ENCODE data around the gene PI4KA.

PI4KA gene

DNA sequence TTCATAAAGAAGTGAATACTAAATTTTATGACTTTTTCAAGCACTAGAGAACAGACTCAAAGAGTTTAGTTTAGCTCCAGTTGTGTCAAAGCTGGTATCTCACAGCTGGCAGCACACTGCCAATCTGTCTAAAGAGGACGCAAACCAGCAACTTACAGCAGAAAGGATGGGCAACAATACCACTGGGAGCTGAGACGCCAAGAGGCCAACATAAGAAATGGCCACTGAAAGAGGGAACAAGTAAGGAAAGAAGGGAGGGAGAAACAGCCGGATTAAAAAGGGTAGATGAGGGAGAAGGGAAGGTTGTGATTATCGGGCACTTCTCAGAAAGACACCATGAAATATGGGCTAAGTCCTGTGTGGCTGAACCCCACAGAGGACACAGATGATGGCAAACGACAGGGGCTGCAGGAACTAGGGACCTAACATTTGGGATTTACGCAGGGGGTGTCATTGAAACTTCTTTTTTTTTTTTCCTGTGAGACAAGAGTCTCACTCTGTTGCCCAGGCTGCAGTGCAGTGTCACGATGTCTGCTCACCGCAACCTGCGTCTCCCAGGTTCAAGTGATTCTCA is 43.0 kb downstream of the PI4KA start:
- DNase-seq (ENCODE audit: low spot score), result no peak

DNA sequence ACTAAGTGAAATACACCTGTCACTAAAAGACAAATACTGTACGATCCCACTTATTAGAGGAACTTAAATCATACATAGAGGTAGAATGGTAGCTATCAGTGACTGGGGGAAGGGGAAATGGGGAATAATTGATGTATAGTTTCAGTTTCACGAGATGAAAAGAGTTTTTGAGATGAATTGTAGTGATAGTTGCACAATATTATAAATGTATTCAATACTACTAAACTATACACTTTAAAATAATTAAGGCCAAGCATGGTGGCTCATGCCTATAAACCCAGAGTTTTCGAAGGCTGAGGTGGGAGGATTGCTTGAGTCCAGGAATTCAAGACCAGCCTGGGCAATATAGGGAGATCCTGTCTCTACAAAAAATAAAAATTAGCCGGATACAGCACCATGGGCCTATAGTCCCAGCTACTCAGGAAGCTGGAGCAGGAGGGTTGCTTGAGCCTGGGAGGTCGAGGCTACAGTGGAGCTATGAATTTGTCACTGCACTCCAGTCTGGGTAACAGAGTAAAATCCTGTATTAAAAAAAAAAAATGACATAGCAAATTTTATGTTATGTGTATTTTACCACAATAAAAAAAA is 44.3 kb downstream of the PI4KA start:
- DNase-seq (ENCODE audit: low spot score), result no peak

DNA sequence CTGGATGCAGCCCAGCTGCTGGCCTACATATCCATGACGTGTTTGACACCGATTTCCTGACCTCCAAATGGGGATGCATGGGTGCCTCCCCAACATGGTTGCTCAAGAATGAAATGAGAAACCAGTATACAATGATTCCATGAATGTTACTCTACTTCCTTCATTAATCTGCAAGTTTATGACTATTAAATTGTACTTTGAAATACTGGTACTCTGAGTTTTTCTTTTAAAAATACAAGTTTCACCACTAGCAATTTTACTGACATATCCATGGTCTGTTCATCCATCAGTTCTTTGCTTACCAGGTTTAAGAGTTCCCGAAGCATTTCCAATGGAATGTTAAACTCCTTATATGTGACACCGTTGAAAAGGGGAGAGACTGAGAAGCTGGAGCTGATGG is 45.6 kb downstream of the PI4KA start:
- DNase-seq (ENCODE audit: low spot score), result no peak

DNA sequence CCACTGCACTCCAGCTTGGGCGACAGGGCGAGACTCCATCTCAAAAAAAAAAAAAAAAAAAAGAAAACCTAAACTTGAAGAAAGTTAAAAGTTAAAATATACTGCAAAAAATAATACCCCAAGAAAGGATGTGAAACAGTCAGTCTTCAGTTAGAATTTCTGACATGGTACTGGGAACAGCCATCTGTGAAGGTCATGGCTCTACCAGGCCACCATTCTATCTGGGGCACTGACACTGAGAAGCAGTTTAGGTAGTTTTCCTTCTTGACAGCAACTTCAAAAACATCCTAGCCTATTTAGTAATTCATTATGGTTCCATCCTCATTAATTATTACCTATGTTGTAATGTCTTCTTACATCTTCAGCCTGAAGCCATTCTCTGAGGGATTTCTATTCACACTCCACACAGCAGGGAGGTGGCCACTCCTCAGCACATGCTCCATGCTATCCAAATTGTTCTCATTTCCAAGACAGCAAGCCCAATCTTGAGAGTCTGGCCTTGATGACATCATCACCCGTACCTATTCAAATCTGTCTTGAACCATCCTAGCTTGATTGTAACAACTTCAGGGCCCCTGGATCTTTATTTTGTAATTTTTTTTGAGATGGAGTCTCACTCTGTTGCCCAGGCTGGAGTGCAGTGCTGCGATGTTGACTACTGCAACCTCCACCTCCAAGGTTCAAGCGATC is 46.5 kb downstream of the PI4KA start:
- DNase-seq (ENCODE audit: low spot score), result no peak

DNA sequence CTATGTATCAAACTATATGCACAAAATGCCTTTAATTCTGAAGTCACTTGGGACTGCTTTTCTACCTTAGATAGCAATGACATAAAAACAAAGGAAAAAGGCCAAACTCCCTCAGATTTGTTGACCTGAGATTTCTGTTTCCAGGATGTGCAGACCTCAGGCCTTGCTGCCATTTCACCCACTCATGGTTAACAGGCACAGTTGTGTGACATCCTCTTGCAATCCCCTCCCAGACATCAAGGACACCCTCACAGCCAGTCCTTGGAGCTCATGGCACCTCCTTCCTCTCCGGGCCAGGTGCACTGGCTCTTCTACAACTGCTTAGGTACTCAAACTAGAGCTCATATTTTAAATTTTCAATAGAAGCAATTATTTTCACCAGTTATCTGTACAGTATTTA is 47.4 kb downstream of the PI4KA start:
- no peak for DNase-seq (ENCODE audit: low spot score)

DNA sequence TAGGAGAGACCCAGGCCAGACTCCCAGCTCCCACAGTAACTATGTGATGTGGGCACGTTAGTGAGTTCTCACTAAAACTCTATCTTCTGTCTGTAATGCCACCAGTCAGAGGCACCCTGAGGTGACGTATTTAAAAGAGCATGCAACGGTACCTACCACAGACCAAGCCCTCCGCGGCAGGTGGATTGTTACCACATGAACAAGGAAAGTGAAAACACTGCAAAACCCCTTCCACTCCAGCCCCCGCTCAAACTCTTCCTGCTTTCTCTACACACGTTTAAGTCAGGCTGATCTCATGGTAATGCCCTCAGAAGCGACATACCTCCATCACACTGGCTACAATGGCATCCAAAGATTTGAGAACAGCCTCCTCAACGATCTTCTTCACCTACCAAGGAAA is 48.0 kb downstream of the PI4KA start:
- DNase-seq (ENCODE audit: low spot score), result no peak

DNA sequence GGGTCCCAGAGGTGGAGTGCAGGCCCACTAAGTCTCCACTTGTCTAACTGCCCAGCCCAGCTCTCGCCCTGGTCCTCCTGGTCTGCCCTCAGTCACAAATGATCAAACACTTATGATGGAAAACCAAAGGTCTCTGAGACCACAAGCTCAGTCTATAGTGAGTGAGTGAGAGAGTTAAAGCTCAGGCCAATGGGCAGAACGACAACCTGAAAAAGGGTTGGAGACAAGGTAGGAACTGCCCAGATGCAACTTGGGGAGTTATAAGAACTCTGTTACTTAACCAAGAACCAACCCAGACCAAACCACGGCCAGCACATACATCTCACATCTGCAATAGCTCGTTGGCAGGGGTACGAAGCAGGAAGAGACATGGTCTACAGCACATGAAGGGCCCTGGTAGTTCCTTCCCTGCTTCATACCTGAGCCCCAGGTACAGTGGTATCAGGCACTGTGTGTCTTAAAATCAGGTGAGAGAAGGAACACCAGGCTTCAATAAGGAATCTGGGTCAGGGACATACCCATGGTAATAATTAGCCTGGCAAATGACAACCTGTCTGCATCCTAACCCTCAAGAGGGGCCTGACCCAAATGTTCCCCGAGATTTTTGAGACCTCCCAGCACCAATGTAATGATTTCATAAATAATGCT is 48.9 kb downstream of the PI4KA start:
- no peak for DNase-seq (ENCODE audit: low spot score)

DNA sequence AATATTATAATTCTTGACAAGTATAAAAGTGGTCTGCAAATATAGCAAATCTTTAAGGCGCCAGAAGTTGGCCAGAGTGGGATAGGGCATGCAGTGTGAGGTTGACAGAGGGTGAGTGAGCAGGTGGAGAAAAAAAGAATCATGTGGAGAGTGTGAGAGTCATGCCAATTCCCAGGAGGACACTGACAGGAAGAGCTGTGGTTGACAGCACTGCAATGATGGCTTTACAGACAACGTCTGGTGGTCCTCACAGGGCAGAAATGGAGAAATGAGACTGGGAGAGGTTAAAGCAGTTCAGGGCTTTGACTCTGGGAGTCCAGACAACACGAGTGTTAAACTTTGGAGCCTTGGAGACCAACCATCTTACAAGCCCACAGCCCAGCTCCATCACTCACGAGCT is 49.8 kb downstream of the PI4KA start:
- DNase-seq (ENCODE audit: low spot score), result no peak

DNA sequence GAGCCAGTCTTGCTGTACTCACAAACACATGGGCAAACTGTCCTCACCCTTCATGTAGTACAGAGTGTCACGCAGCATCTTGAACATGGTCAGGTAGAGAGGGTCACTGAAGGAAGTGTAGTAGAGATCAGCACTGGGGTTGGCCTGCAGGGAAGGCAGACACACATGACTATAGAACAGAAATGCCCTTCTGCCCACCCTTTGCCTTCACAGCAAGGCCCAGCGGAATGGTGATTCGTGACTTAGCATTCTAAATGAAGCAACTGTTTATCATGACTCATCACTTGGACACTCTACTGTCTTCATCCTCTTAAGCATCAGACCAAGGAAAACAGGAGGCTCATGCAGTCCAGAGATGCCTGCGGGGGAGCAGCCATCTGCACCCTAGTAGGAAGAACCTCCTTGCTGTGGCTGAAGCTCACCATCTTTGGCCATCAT is 51.3 kb downstream of the PI4KA start:
- peak; percentile 45 for DNase-seq (ENCODE audit: low spot score)

DNA sequence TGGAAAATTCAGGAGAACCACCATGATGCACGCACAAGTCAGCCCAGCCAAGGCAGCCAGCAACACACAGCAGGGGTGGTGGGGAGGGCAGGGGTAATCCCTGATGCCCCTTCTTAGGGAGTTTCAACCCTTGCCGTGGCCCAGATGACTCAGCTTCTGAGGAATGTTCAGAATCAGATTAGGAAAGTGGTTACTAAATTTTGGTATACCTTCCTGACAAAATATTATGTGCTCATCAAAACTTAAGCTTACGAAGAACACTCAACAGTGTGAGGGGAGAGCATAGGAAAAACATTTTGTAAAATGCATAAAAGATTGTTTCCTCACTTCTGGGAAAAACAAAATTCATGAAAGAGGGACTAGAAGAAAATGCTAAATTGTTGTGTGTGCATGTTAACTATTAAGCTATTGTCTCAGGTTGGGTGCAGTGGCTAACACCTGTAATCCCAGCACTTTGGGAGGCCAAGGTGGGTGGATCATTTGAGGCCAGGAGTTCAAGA is 52.6 kb downstream of the PI4KA start:
- DNase-seq (ENCODE audit: low spot score), result no peak

DNA sequence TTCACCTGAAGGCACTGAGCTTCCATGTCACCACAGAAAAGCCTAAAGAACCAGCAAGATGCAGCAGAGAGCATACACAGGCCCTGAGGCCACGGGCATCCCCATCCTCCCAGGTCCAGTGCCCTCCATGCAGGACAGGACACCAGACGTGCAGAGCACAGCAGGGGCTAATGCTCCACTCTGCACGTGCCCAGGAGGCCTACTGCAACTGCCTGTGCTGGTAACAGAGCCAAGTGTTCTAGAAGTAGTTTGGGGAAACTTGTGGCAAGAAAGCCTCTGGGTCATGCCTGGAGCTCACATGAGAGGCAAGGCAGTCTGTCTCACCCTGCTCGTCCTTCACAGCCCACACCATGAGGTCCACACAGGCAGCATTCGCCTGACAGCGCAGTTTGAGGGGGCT is 54.0 kb downstream of the PI4KA start:
- DNase-seq (ENCODE audit: low spot score), result no peak

DNA sequence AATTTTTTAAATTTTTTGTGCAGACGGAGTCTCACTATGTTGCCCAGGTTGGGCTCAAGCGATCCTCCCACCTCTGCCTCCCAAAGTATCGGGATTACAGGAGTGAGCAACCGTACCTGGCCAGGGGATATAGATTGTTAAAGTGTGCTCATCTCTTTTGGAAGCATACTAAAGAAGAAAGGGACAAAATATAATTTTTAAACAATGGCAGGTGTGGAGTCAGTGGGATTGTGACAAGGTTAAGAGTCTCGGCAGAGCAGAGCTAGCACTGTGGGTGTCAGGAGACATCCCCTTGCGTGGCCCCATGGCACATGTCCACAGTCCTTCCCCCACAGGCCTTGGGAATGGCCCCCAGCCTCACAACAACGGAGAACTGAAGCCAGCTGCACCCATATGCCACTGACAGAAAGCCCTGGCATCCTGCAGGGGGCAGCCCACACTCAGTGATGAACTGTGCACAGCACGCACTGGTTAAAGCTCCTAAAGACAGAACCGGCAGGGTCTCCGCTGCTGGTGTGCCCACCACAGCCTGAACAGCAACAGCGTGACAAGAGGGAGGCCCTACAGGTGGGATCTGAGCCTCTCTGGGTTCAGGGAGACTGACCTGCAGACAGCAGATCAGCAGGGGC is 54.8 kb downstream of the PI4KA start:
- peak; percentile 42 for DNase-seq (ENCODE audit: low spot score)

DNA sequence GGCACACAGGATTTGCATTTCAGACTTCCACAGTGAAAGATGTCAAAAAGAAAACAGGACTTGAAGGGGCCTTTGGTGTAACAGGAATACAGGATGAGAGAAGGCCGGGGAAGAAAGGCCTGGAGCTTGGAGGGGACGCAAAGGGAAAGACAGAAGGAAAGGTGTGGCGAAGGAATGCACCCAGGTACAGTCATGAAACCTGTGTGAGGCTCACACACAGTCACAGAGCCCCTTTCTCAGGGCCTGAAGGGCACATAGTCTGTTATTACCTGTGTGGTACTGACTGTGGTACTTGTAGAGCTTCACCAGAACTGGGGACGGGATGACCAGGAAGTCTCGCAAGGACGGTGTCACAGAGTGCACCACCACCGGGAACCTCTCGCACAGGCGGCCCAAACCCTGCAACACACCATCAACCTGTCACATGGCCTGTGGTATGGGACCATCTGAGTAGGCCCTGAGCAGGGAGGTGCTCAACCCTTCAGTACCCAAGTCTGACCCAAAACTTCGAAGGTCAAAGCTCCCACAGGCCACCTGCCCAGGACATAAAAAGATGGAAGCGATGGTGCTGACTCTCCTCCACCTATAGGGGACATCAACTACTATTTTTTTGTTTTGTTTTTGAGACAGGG is 55.6 kb downstream of the PI4KA start:
- no peak for DNase-seq (ENCODE audit: low spot score)

DNA sequence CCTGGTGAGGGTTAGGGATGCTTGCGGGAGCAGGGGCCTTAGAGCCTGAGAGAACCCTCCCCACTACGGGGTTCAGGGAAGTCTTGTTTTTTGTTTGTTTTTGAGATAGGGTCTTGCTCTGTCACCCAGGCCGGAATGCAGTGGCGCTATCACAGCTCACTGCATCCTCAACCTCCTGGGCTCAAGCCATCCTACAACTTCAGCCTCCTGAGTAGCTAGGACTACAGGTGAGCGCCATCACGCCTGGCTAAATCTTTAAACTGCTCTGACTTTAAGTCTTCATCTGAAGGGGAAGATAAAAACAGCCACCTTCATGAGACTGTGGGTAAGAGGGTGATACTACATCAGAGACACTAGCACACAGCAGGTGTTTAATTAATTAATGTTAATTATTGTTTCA is 56.2 kb downstream of the PI4KA start:
- no peak for DNase-seq (ENCODE audit: low spot score)

DNA sequence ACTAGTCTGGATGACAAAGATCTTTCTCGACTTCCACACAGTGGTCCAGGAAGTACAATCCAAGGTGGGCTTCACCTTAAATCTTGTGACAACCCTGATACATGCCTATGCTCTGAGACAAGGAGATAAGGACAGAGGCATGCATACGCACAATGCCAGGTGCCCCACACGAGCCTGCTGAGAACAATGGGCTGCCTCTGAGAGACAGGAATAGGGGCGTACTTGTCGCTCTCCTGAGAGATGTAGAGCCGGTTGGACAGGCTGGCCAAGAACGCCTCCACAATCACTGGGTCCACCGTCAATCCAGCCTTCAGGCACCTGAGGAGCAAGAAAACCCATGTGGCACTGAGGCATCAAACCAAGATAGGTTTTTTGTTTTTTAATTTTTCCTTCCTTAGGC is 59.2 kb downstream of the PI4KA start:
- DNase-seq (ENCODE audit: low spot score), result no peak

DNA sequence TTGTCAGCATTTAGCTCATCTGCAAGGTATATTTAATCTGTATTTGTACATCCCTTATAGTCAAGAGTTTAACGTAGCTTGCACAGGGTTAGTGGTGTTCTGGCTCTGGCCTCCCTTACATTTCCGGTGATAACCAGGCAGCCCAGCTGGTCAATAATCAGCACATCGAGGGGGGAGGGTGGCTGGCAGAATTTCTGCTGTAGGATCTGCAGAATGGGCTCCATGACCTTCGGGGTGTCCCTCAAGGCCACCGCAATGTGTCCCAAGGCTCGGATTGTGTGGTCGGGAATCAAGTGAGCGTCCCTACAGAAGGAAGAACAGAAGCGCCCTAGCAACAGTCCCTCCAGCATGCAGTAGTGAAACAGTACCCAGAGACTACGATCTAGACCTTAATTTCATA is 59.6 kb downstream of the PI4KA start:
- DNase-seq (ENCODE audit: low spot score), result no peak

DNA sequence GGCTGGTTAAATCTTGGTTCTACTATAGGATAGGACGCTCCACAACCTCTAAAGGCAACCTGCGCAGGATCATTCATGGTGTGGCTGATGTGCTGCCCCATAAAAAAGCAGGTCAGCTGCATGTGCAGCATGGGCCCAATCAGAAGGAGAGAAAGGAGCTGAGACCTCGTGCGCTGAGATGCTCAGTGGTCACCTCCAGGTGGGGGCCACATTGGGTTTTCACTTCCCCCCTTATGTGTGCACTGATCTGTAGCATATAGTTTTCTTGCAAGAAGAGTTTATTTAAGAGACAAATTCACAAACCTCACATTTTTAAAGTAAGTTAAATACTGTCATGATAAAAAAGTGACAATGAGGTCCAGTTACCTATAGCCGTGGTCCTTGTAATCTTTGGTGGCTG is 60.4 kb downstream of the PI4KA start:
- no peak for DNase-seq (ENCODE audit: low spot score)

DNA sequence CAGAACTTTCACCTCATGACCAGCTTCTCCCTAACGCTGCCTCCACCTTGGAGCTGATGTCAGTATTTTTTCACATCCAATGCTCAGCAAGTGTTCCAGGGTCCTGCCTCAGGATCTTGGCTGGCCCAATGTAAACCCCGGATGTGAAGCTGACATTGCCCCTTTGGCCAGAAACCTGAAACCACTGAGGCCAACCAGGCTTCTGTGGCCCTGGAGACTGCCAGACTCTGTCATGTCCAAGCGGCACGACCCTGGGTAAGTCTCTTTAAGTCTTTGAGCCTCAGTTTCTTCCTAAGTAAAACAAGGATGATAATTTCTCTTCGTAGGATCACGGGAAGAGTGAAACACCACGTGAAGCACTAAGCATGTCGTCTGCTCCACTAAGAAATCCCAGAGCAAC is 61.9 kb downstream of the PI4KA start:
- no peak for DNase-seq (ENCODE audit: low spot score)

DNA sequence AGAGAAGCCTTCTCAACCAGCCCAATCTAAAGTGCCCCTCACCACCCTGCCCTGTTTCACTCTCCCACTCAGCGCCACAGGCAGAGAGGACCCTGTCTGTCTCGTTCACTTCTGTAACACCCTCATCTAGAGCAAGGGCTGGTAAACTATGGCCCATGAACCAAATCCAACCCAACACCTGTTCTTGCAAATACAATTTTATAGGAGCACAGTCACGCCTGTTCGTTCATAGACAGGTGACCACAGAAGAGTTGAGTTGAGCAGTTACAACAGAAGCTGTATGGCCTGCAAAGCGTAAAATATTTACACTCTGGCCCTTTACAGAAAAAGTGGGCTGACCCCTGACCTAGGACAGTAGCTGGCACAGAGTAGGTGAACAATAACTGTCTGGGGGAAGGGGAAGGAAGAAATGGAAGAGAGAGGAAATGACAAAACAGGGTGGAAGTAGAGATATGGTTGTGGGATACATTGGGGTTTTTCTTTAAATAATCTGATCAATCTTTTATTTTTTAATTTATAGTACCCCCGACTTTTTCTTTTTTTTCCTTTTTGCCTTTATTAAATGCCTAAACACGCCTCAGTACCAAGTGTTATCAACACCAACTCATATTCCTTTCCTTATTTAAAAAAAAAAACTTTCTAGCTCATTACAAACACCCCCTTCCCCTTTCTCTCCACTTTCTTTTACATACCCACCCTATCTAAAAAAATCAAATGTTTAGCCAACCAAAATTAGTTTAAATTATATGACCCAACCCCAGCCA is 63.8 kb downstream of the PI4KA start:
- DNase-seq (ENCODE audit: low spot score), result no peak

DNA sequence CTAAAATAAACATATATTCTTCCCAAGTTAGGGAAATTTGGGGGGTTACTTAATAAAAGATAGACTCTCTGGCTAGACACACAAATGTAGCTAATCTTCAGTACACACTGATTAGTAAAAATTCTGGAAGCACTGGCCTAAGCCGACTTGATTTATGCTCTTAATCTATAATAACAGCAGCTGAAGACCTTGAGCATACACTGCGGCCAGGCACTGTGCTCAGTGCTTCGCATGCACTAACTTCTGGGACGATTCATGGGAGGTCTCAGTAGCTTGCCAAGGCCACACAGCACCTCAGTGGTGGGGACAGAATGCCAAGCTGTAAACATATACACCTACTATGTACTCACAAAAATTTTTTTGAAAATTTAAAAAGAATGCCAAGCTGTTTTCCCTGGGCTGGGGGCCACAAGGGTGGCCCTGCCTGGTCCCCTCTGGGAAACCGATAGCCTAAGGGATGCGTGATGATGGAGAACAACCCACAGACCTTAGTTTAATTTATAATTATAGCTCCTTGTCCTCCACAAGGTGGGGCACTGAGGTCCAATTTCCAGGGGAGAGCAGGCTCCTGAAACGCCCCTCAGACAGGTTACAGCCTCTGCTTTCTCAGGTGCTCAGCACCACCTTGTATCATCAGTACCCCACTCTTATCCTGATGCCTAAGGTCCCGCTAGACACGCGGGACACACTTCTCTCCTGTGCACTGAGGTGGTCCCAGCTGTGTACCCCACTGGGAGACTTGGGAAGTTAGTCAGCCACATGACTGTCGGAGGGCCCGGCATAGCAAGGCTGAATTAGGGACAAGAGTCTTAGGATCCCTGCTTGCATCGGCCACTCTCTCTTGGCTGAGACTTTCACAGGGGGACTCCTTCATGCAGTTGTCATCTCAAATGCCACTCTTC is 64.6 kb downstream of the PI4KA start:
- DNase-seq (ENCODE audit: low spot score), result peak; percentile 14

All from cerebellar cortex (tissue), 1 donor.